Mesothelial cell of epicardium (in vitro differentiated cells): ENCODE data around the gene SYNE4. TPM values are rescaled to one million over a fixed set of nuclear protein-coding genes. Genes with fewer than 3 reads are reported as not detected.
A peak's percentile ranks its signal among the peaks of the same experiment; 100 is the strongest.

Experiments
- DNase-seq, 2 experiments: peaks; one replicate each; pipeline ENCODE4 v3.0.0; 2021; ENCODE audit warnings: low spot score in 2 of 2; ENCODE audit not compliant: unreplicated experiment in 2 of 2
- H3K27ac Mint-ChIP-seq: 2 replicates; pipeline ENCODE4 v1.8.0; 2021; ENCODE audit warnings: mixed read lengths
- H3K27me3 Mint-ChIP-seq: 2 replicates; pipeline ENCODE4 v1.8.0; 2021; ENCODE audit warnings: low read depth, mixed read lengths
- H3K36me3 Mint-ChIP-seq: 2 replicates; pipeline ENCODE4 v1.8.0; 2021; ENCODE audit warnings: mixed read lengths
- H3K4me1 Mint-ChIP-seq: 2 replicates; pipeline ENCODE4 v1.8.0; 2021; ENCODE audit warnings: mixed read lengths
- H3K4me3 Mint-ChIP-seq: 2 replicates; pipeline ENCODE4 v1.8.0; 2021; ENCODE audit warnings: mild to moderate bottlenecking, moderate library complexity, mixed read lengths
- H3K9me3 Mint-ChIP-seq: 2 replicates; pipeline ENCODE4 v1.8.0; 2021; ENCODE audit warnings: mixed read lengths
- CTCF ChIP-seq: fragments of 200-600 bp; sonication (generic); IDR thresholded peaks from one replicate; pipeline ENCODE4 v1.5.0; 2021; ENCODE audit warnings: antibody characterized with exemption; ENCODE audit not compliant: unreplicated experiment
- total RNA-seq: library from RNA; stranded (reverse); gene quantifications from 3 replicates; pipeline ENCODE4 v1.2.1, GENCODE V29; 2021

Gene SYNE4
- total RNA-seq, 1 donor from 2014 or later, result 17.0 TPM

- Mint-ChIP-seq H3K4me3 (peak overlapping the region; percentile 68), H3K27me3 (peaks cover 2% of the 10 kb centered on the region), H3K27ac (peak overlapping the region; percentile 56), H3K36me3 (peaks cover 7% of the 10 kb centered on the region), H3K9me3 (no peaks in the 10 kb centered on the region), H3K4me1 (peaks cover 33% of the 10 kb centered on the region)
- DNase-seq, result no peak
- TF ChIP-seq CTCF, result no peak
These were observed 1.2 kb upstream of the SYNE4 start for GRCh38 chr19:36009633-36010379.

DNA sequence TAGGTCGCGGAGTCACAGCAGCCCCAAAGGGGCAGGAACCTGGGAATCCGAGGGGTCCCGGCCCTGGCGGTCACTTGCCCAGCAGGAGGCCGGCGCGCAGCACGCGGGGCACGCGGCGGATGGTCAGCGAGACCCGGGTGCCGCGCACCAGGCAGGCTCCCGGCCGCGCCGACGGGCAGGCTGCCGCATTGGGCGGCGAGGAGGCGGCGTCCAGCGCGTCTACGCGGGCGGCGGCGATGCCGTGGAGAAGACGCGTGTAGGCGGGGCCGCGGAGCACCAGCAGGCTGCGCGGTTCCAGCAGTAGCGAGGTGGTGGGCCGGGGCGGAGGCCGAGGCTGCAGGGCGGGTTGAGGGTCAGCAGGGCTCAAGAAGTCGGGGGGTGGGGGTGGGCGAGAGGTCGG, 607 bp upstream of the SYNE4 start:
- Mint-ChIP-seq H3K27me3 (peaks cover 2% of the 10 kb centered on the region), H3K9me3 (no peaks in the 10 kb centered on the region), H3K27ac (peak overlapping the region; percentile 56), H3K4me3 (peak overlapping the region; percentile 86), H3K36me3 (peaks cover 7% of the 10 kb centered on the region), H3K4me1 (peaks cover 28% of the 10 kb centered on the region)
- peak in 1 of 2 experiments; percentile 70 for DNase-seq
- TF ChIP-seq CTCF, result no peak

- DNase-seq, result no peak
- H3K27me3 Mint-ChIP-seq, result peaks cover 2% of the 10 kb centered on the region
- H3K9me3 Mint-ChIP-seq, result no peaks in the 10 kb centered on the region
- no peak for TF ChIP-seq CTCF
- H3K27ac Mint-ChIP-seq, result no peak overlapping the region
- no peak overlapping the region for H3K4me3 Mint-ChIP-seq
- peaks cover 11% of the 10 kb centered on the region for H3K36me3 Mint-ChIP-seq
- peaks cover 17% of the 10 kb centered on the region for H3K4me1 Mint-ChIP-seq
These were observed 1.7 kb downstream of the SYNE4 start for GRCh38 chr19:36006955-36007354.

- no peaks in the 10 kb centered on the region for H3K9me3 Mint-ChIP-seq
- H3K4me3 Mint-ChIP-seq, result no peak overlapping the region
- H3K4me1 Mint-ChIP-seq, result peaks cover 5% of the 10 kb centered on the region
- H3K27ac Mint-ChIP-seq, result no peak overlapping the region
- DNase-seq, result no peak
- H3K36me3 Mint-ChIP-seq, result peaks cover 13% of the 10 kb centered on the region
- no peaks in the 10 kb centered on the region for H3K27me3 Mint-ChIP-seq
- TF ChIP-seq CTCF, result no peak
These were observed 5.3 kb downstream of the SYNE4 start for GRCh38 chr19:36003284-36003683.

- Mint-ChIP-seq H3K4me1 (peaks cover 1% of the 10 kb centered on the region), H3K36me3 (peaks cover 13% of the 10 kb centered on the region), H3K4me3 (no peak overlapping the region), H3K27ac (no peak overlapping the region), H3K27me3 (no peaks in the 10 kb centered on the region), H3K9me3 (no peaks in the 10 kb centered on the region)
- no peak for TF ChIP-seq CTCF
- DNase-seq, result no peak
These were observed 7.0 kb downstream of the SYNE4 start for GRCh38 chr19:36001605-36002004.
